ENCODE measurements around the gene FOXK1.
A peak's percentile ranks its signal among the peaks of the same experiment; 100 is the strongest.
"Not testable (repeated sequence)": the region's sequence is repeated elsewhere in the genome, so short reads cannot be mapped to it uniquely, and the experiment has no call there.

The FOXK1 gene

DNA sequence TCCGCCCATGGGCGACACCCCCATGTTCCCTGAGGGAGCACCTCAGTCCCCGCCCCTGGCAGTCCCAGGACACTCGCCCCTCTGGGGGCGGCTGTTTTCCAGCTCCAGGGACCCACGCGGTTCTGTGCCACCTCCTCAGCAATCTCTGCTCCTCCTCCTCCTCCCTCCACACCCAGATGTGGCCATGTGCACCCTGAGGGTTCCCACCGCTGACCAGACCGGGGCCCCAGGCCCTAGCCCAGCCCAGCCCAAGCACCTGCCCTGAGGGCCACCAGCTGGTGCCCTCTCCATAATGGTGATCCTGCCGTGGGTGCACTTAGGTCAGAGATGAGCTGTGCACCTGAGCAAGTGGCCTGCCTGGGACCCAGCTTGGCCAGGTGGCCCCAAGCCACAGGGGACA is 118.4 kb downstream of the FOXK1 start:
- Histone ChIP-seq H2BK5ac (ENCODE audit: low read length) (no peak overlapping the region), H3K18ac (ENCODE audit: low read length) (no peak overlapping the region), H2AK5ac (ENCODE audit: low read depth, low read length) (no peak overlapping the region), H3K4me1 (ENCODE audit: control insufficient read depth in 2 of 2, insufficient read depth in 1 of 2, low read depth in 1 of 2, low read length in 2 of 2) (peaks cover 0 to 4% of the 10 kb centered on the region in 2 donors), H3K79me1 (ENCODE audit: low read depth, low read length) (no peaks in the 10 kb centered on the region), H3K4ac (ENCODE audit: low read length) (no peak overlapping the region), H2BK12ac (ENCODE audit: low read length) (no peak overlapping the region), H3K36me3 (replicated peaks in 1 of 2; ENCODE audit: control insufficient read depth in 2 of 2, insufficient read depth in 2 of 2, low read length in 2 of 2) (peaks cover 0 to 3% of the 10 kb centered on the region in 2 donors), H2AFZ (ENCODE audit: low read length) (no peak overlapping the region), H3K27me3 (ENCODE audit: control insufficient read depth in 3 of 3, insufficient read depth in 3 of 3, low read depth in 1 of 3, low read length in 3 of 3) (no peaks in the 10 kb centered on the region), H4K91ac (ENCODE audit: low read depth, low read length, poor library complexity) (no peak overlapping the region), H3K27ac (replicated peaks; ENCODE audit: low read length) (no peak overlapping the region), H3K9ac (ENCODE audit: low read depth, low read length, poor library complexity) (no peak overlapping the region), H2BK15ac (ENCODE audit: low read length) (no peak overlapping the region), H3K23ac (ENCODE audit: low read depth, low read length, poor library complexity) (peak overlapping the region; percentile 89), H3K4me3 (ENCODE audit: low read length in 2 of 2) (no peak overlapping the region), H3K9me3 (replicated peaks in 1 of 2; ENCODE audit: control insufficient read depth in 2 of 2, insufficient read depth in 1 of 2, low read depth in 1 of 2, low read length in 2 of 2) (no peaks in the 10 kb centered on the region), H2BK120ac (ENCODE audit: low read depth, low read length) (no peak overlapping the region), H4K8ac (ENCODE audit: low read depth, low read length) (peak overlapping the region; percentile 65), H3K14ac (ENCODE audit: low read length) (peak overlapping the region; percentile 63), H3K4me2 (ENCODE audit: insufficient read depth, low read length, poor library complexity, severe bottlenecking) (no peak overlapping the region)
- DNase-seq (ENCODE audit: low spot score): no peak
- no CpG with 5 or more reads among the region's 10 CpGs for WGBS, 2 donors (ENCODE audit: extremely low coverage in 2 of 2, insufficient read length in 2 of 2, insufficient replicate concordance in 1 of 2)

DNA sequence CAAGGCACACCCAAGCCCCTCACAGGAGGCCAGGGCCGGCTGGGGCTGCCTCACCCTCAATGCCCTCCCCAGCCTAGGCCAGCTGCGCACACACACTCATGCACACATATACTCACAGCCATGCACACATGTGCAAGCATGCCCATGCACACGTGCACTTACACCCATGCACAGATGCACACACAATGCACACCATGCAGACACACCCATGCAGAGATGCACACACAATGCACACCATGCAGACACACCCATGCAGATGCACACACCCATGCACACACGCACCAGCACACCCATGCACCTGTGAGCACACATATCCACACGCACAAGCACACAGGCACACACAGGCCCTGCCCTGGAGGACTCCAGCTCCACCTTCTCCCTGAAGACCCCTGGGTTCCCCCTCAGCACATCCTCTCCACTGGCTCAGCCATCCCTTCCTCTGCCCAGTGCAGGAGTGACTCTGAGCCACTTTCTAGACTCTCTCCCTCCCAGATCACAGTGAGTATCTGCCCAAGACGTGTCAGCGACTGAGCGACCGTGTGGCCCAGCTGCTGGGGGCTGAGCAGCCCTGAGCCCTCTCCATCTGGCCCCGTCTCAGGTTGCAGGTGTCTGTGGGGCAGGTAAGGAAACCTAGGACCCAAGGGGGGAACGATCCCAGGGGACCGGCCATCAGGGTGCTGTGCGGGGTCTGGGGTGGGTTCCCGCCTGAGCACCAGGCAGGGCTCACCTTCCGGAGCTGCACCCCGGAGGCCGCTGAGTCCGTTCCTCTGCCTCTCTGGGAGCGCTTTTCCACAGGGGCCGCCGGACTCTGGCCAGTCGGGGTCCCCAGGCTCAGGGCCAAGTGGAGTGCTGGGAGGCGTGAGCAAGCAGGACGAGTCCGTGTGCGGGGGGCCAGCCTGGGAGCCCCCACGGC is 119.1 kb downstream of the FOXK1 start:
- peak overlapping the region; percentile 10 for H2BK12ac ChIP-seq (ENCODE audit: low read length)
- H3K4ac ChIP-seq (ENCODE audit: low read length): no peak overlapping the region
- H3K9me3 ChIP-seq (replicated peaks in 1 of 2; ENCODE audit: control insufficient read depth in 2 of 2, insufficient read depth in 1 of 2, low read depth in 1 of 2, low read length in 2 of 2): no peaks in the 10 kb centered on the region
- no CpG with 5 or more reads among the region's 27 CpGs for WGBS, 2 donors (ENCODE audit: extremely low coverage in 2 of 2, insufficient read length in 2 of 2, insufficient replicate concordance in 1 of 2)
- DNase-seq (ENCODE audit: low spot score): no peak
- peak overlapping the region; percentile 89 for H3K23ac ChIP-seq (ENCODE audit: low read depth, low read length, poor library complexity)
- no peaks in the 10 kb centered on the region for H3K27me3 ChIP-seq (ENCODE audit: control insufficient read depth in 3 of 3, insufficient read depth in 3 of 3, low read depth in 1 of 3, low read length in 3 of 3)
- H2BK15ac ChIP-seq (ENCODE audit: low read length): no peak overlapping the region
- no peak overlapping the region for H2AK5ac ChIP-seq (ENCODE audit: low read depth, low read length)
- no peak overlapping the region for H4K91ac ChIP-seq (ENCODE audit: low read depth, low read length, poor library complexity)
- peak overlapping the region; percentile 76 for H4K8ac ChIP-seq (ENCODE audit: low read depth, low read length)
- H3K4me3 ChIP-seq (ENCODE audit: low read length in 2 of 2): peak overlapping the region in 1 of 2 donors; percentile 34
- peak overlapping the region; percentile 63 for H3K14ac ChIP-seq (ENCODE audit: low read length)
- H3K18ac ChIP-seq (ENCODE audit: low read length): no peak overlapping the region
- no peak overlapping the region for H2AFZ ChIP-seq (ENCODE audit: low read length)
- H3K4me1 ChIP-seq (ENCODE audit: control insufficient read depth in 2 of 2, insufficient read depth in 1 of 2, low read depth in 1 of 2, low read length in 2 of 2): peaks cover 0 to 4% of the 10 kb centered on the region in 2 donors
- no peak overlapping the region for H3K27ac ChIP-seq (replicated peaks; ENCODE audit: low read length)
- H3K9ac ChIP-seq (ENCODE audit: low read depth, low read length, poor library complexity): peak overlapping the region; percentile 60
- H3K4me2 ChIP-seq (ENCODE audit: insufficient read depth, low read length, poor library complexity, severe bottlenecking): no peak overlapping the region
- peaks cover 0 to 3% of the 10 kb centered on the region in 2 donors for H3K36me3 ChIP-seq (replicated peaks in 1 of 2; ENCODE audit: control insufficient read depth in 2 of 2, insufficient read depth in 2 of 2, low read length in 2 of 2)
- H3K79me1 ChIP-seq (ENCODE audit: low read depth, low read length): no peaks in the 10 kb centered on the region
- no peak overlapping the region for H2BK120ac ChIP-seq (ENCODE audit: low read depth, low read length)
- peak overlapping the region; percentile 66 for H2BK5ac ChIP-seq (ENCODE audit: low read length)

DNA sequence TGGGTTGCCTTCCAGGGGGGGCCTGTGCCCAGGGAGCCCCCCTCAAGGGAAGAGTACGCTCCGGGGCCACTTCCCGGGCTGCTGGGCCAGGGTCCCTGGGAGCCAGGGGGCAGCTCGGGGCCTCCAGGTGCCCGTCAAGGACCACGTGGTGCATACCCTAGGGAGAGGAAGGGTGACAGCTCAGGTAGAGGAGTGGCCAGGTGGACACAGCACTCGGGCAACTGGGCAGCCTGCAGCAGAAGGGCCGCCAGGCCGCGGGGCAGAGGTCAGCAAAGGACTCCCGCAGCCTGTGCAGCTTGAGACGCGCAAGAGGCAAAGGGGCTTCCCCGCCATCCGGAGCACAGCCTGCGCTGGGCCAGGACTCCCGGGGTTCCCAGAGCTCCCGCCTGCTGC is 119.7 kb downstream of the FOXK1 start:
- Histone ChIP-seq H3K9me3 (replicated peaks in 1 of 2; ENCODE audit: control insufficient read depth in 2 of 2, insufficient read depth in 1 of 2, low read depth in 1 of 2, low read length in 2 of 2) (no peaks in the 10 kb centered on the region), H3K79me1 (ENCODE audit: low read depth, low read length) (no peaks in the 10 kb centered on the region), H3K18ac (ENCODE audit: low read length) (peak overlapping the region; percentile 64), H3K9ac (ENCODE audit: low read depth, low read length, poor library complexity) (no peak overlapping the region), H3K23ac (ENCODE audit: low read depth, low read length, poor library complexity) (no peak overlapping the region), H3K4me2 (ENCODE audit: insufficient read depth, low read length, poor library complexity, severe bottlenecking) (no peak overlapping the region), H2BK12ac (ENCODE audit: low read length) (no peak overlapping the region), H3K14ac (ENCODE audit: low read length) (peak overlapping the region; percentile 21), H2AK5ac (ENCODE audit: low read depth, low read length) (no peak overlapping the region), H4K91ac (ENCODE audit: low read depth, low read length, poor library complexity) (no peak overlapping the region), H3K27ac (replicated peaks; ENCODE audit: low read length) (no peak overlapping the region), H2AFZ (ENCODE audit: low read length) (no peak overlapping the region), H3K36me3 (replicated peaks in 1 of 2; ENCODE audit: control insufficient read depth in 2 of 2, insufficient read depth in 2 of 2, low read length in 2 of 2) (peaks cover 0 to 3% of the 10 kb centered on the region in 2 donors), H3K4ac (ENCODE audit: low read length) (no peak overlapping the region), H3K4me3 (ENCODE audit: low read length in 2 of 2) (no peak overlapping the region), H3K27me3 (ENCODE audit: control insufficient read depth in 3 of 3, insufficient read depth in 3 of 3, low read depth in 1 of 3, low read length in 3 of 3) (no peaks in the 10 kb centered on the region), H2BK120ac (ENCODE audit: low read depth, low read length) (no peak overlapping the region), H4K8ac (ENCODE audit: low read depth, low read length) (no peak overlapping the region), H3K4me1 (ENCODE audit: control insufficient read depth in 2 of 2, insufficient read depth in 1 of 2, low read depth in 1 of 2, low read length in 2 of 2) (peaks cover 0 to 5% of the 10 kb centered on the region in 2 donors), H2BK5ac (ENCODE audit: low read length) (peak overlapping the region; percentile 66), H2BK15ac (ENCODE audit: low read length) (no peak overlapping the region)
- DNase-seq (ENCODE audit: low spot score): no peak
- no CpG with 5 or more reads among the region's 18 CpGs for WGBS, 2 donors (ENCODE audit: extremely low coverage in 2 of 2, insufficient read length in 2 of 2, insufficient replicate concordance in 1 of 2)

DNA sequence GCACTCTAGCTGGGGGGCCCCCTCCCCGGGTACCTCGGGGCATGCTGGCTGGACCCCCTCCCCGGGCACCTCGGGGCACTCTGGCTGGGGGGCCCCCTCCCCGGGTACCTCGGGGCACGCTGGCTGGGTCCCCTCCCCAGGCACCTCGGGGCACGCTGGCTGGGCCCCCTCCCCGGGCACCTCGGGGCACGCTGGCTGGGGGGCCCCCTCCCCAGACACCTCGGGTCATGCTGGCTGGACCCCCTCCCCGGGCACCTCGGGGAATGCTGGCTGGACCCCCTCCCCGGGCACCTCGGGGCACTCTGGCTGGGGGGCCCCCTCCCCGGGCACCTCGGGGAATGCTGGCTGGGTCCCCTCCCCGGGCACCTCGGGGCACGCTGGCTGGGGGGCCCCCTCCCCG is 120.5 kb downstream of the FOXK1 start:
- not testable (repeated sequence) for H3K4ac ChIP-seq (ENCODE audit: low read length); H4K8ac ChIP-seq (ENCODE audit: low read depth, low read length); H3K23ac ChIP-seq (ENCODE audit: low read depth, low read length, poor library complexity); H2BK120ac ChIP-seq (ENCODE audit: low read depth, low read length); DNase-seq (ENCODE audit: low spot score); H3K4me1 ChIP-seq (ENCODE audit: control insufficient read depth in 2 of 2, insufficient read depth in 1 of 2, low read depth in 1 of 2, low read length in 2 of 2); H2BK12ac ChIP-seq (ENCODE audit: low read length); H2AFZ ChIP-seq (ENCODE audit: low read length); H3K27ac ChIP-seq (replicated peaks; ENCODE audit: low read length); H2BK5ac ChIP-seq (ENCODE audit: low read length); H4K91ac ChIP-seq (ENCODE audit: low read depth, low read length, poor library complexity); H3K18ac ChIP-seq (ENCODE audit: low read length); H3K14ac ChIP-seq (ENCODE audit: low read length); H3K4me3 ChIP-seq (ENCODE audit: low read length in 2 of 2); H3K4me2 ChIP-seq (ENCODE audit: insufficient read depth, low read length, poor library complexity, severe bottlenecking); H3K36me3 ChIP-seq (replicated peaks in 1 of 2; ENCODE audit: control insufficient read depth in 2 of 2, insufficient read depth in 2 of 2, low read length in 2 of 2); H3K27me3 ChIP-seq (ENCODE audit: control insufficient read depth in 3 of 3, insufficient read depth in 3 of 3, low read depth in 1 of 3, low read length in 3 of 3); H3K9me3 ChIP-seq (replicated peaks in 1 of 2; ENCODE audit: control insufficient read depth in 2 of 2, insufficient read depth in 1 of 2, low read depth in 1 of 2, low read length in 2 of 2); H3K79me1 ChIP-seq (ENCODE audit: low read depth, low read length); H2AK5ac ChIP-seq (ENCODE audit: low read depth, low read length); H3K9ac ChIP-seq (ENCODE audit: low read depth, low read length, poor library complexity); H2BK15ac ChIP-seq (ENCODE audit: low read length)
- no CpG with 5 or more reads among the region's 23 CpGs for WGBS, 2 donors (ENCODE audit: extremely low coverage in 2 of 2, insufficient read length in 2 of 2, insufficient replicate concordance in 1 of 2)

Data from neuronal stem cell (in vitro differentiated cells).